Transverse colon (tissue), 4 donors: ENCODE results near the gene NSD2.

Experiments used
- POLR2AphosphoS5 ChIP-seq, 3 donors: sonication (generic); formaldehyde crosslinking; IDR thresholded peaks; one replicate each; pipeline ENCODE4 v1.6.1; 2016; ENCODE audit warnings: antibody characterized with exemption in 3 of 3
- TF ChIP-seq, protein P1 (sequence below), 5 experiments: fragments of 200-600 bp in 3 of 5; fragments of 450-650 bp in 2 of 5; sonication (generic) in 3 of 5; IDR thresholded peaks; 1 replicate in 2 of 5; 2 replicates in 3 of 5; pipeline ENCODE4 v1.5.1; 2016 to 2017; ENCODE audit warnings: antibody characterized with exemption in 5 of 5, inconsistent platforms in 3 of 5, mild to moderate bottlenecking in 2 of 5, moderate library complexity in 1 of 5

DNA sequence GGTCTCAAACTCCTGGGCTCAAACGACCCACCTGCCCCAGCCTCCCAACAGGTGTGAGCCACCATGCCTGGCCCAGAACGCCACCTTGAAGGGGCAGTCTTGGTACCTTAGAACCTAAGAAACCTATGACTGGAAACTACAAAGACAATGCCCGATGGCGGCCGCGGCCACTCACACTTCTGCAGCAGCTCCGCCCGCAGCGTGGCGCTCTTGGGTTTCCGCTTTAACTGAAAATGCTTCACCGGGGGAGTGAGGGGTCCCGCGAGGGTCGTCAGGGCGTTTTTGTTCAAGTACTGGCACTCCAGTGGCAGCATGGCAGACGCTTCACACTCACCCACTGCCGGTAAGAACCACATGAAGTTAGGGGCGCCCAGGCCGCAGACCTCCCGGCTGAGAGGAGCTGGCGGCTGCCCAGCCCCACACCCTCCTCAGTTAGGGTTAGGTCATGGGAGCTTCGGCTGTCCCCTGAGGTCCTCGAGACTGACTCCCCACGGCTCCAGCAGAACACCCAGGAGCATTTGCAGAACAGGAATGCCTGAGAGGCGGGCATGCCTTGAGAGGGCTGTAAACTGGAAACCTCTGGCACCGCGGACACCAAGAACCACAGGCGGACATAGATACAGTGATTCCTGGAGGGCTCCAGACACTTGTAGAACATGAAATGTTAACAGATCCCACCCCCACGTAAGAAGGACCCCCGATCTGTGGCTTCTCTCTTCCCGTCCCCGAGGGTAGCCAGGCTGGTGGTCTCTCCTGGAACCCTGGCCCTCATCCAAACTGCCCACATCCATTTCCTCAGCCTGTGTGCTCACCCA lies 118.5 kb downstream of the NSD2 start:
- TF ChIP-seq POLR2AphosphoS5 (IDR thresholded peaks at IDR 0.05) = no peak
- TF ChIP-seq, protein P1, sequence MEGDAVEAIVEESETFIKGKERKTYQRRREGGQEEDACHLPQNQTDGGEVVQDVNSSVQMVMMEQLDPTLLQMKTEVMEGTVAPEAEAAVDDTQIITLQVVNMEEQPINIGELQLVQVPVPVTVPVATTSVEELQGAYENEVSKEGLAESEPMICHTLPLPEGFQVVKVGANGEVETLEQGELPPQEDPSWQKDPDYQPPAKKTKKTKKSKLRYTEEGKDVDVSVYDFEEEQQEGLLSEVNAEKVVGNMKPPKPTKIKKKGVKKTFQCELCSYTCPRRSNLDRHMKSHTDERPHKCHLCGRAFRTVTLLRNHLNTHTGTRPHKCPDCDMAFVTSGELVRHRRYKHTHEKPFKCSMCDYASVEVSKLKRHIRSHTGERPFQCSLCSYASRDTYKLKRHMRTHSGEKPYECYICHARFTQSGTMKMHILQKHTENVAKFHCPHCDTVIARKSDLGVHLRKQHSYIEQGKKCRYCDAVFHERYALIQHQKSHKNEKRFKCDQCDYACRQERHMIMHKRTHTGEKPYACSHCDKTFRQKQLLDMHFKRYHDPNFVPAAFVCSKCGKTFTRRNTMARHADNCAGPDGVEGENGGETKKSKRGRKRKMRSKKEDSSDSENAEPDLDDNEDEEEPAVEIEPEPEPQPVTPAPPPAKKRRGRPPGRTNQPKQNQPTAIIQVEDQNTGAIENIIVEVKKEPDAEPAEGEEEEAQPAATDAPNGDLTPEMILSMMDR (IDR thresholded peaks at IDR 0.05) = no peak
